ENCODE results near the gene IFRD1. TPM values are rescaled to one million over a fixed set of nuclear protein-coding genes. Genes with fewer than 3 reads are reported as not detected.

The IFRD1 gene
- total RNA-seq = 90.5 and 107 TPM in 2 replicates

- no peak for TF ChIP-seq CTCF (IDR thresholded peaks at IDR 0.05; ENCODE audit: extremely low read depth, low read depth, low read length)
- Histone ChIP-seq H3K4me3 (ENCODE audit: insufficient read depth, low read length) (peak within 1 kb of the TSS; percentile 97), H3K4me2 (ENCODE audit: insufficient read depth, low read length) (peak within 1 kb of the TSS; percentile 90), H3K27ac (ENCODE audit: low read depth, low read length) (peak within 1 kb of the TSS; percentile 98), H4K20me1 (ENCODE audit: insufficient read depth, low read length) (peaks cover 36% of the 10 kb centered on the region), H3K27me3 (ENCODE audit: insufficient read depth, low read length) (no peaks in the 10 kb centered on the region), H3K4me1 (ENCODE audit: insufficient read depth, low read length) (peaks cover 35% of the 10 kb centered on the region), H3K36me3 (ENCODE audit: insufficient read depth, low read length) (no peaks in the 10 kb centered on the region), H2AFZ (ENCODE audit: low read length) (peak within 1 kb of the TSS; percentile 95), H3K79me2 (ENCODE audit: insufficient read depth, low read length) (peaks cover 48% of the 10 kb centered on the region), H3K9me3 (ENCODE audit: low read depth, low read length) (no peaks in the 10 kb centered on the region)
- DNase-seq (ENCODE audit: insufficient read length, low spot score, missing footprints) = peak; percentile 95
Measured at GRCh38 chr7:112449902-112450806, at the start of gene IFRD1. Gene IFRD1 (plus strand): TSS chr7:112450460. CDS start chr7:112450689, 229 bp downstream.

- no peak for TF ChIP-seq CTCF (IDR thresholded peaks at IDR 0.05; ENCODE audit: extremely low read depth, low read depth, low read length)
- no peak overlapping the region for H3K4me3 ChIP-seq (ENCODE audit: insufficient read depth, low read length)
- peaks cover 11% of the 10 kb centered on the region for H3K27me3 ChIP-seq (ENCODE audit: insufficient read depth, low read length)
- no peak overlapping the region for H3K27ac ChIP-seq (ENCODE audit: low read depth, low read length)
- no peaks in the 10 kb centered on the region for H3K36me3 ChIP-seq (ENCODE audit: insufficient read depth, low read length)
- no peaks in the 10 kb centered on the region for H3K9me3 ChIP-seq (ENCODE audit: low read depth, low read length)
- no peak overlapping the region for H3K4me2 ChIP-seq (ENCODE audit: insufficient read depth, low read length)
- peaks cover 8% of the 10 kb centered on the region for H3K4me1 ChIP-seq (ENCODE audit: insufficient read depth, low read length)
- no peaks in the 10 kb centered on the region for H3K79me2 ChIP-seq (ENCODE audit: insufficient read depth, low read length)
- no peak for DNase-seq (ENCODE audit: insufficient read length, low spot score, missing footprints)
- no peaks in the 10 kb centered on the region for H4K20me1 ChIP-seq (ENCODE audit: insufficient read depth, low read length)
- no peak overlapping the region for H2AFZ ChIP-seq (ENCODE audit: low read length)
Measured at GRCh38 chr7:112404321-112404720, 45.9 kb upstream of the IFRD1 start.

GRCh38 chr7:112405286-112405685, 45.0 kb upstream of the IFRD1 start:
- Histone ChIP-seq H3K4me2 (ENCODE audit: insufficient read depth, low read length) (no peak overlapping the region), H3K4me1 (ENCODE audit: insufficient read depth, low read length) (peaks cover under 1% of the 10 kb centered on the region), H3K9me3 (ENCODE audit: low read depth, low read length) (no peaks in the 10 kb centered on the region), H3K79me2 (ENCODE audit: insufficient read depth, low read length) (no peaks in the 10 kb centered on the region), H3K27me3 (ENCODE audit: insufficient read depth, low read length) (peaks cover 14% of the 10 kb centered on the region), H2AFZ (ENCODE audit: low read length) (no peak overlapping the region), H3K4me3 (ENCODE audit: insufficient read depth, low read length) (no peak overlapping the region), H3K36me3 (ENCODE audit: insufficient read depth, low read length) (no peaks in the 10 kb centered on the region), H3K27ac (ENCODE audit: low read depth, low read length) (no peak overlapping the region), H4K20me1 (ENCODE audit: insufficient read depth, low read length) (no peaks in the 10 kb centered on the region)
- no peak for TF ChIP-seq CTCF (IDR thresholded peaks at IDR 0.05; ENCODE audit: extremely low read depth, low read depth, low read length)
- no peak for DNase-seq (ENCODE audit: insufficient read length, low spot score, missing footprints)

GRCh38 chr7:112407261-112407660, 43.0 kb upstream of the IFRD1 start:
- H3K4me3 ChIP-seq (ENCODE audit: insufficient read depth, low read length) = no peak overlapping the region
- H3K27me3 ChIP-seq (ENCODE audit: insufficient read depth, low read length) = peaks cover 14% of the 10 kb centered on the region
- H3K36me3 ChIP-seq (ENCODE audit: insufficient read depth, low read length) = no peaks in the 10 kb centered on the region
- no peaks in the 10 kb centered on the region for H3K4me1 ChIP-seq (ENCODE audit: insufficient read depth, low read length)
- no peak overlapping the region for H3K27ac ChIP-seq (ENCODE audit: low read depth, low read length)
- H3K9me3 ChIP-seq (ENCODE audit: low read depth, low read length) = no peaks in the 10 kb centered on the region
- no peak for DNase-seq (ENCODE audit: insufficient read length, low spot score, missing footprints)
- no peak overlapping the region for H3K4me2 ChIP-seq (ENCODE audit: insufficient read depth, low read length)
- no peaks in the 10 kb centered on the region for H3K79me2 ChIP-seq (ENCODE audit: insufficient read depth, low read length)
- TF ChIP-seq CTCF (IDR thresholded peaks at IDR 0.05; ENCODE audit: extremely low read depth, low read depth, low read length) = no peak
- no peak overlapping the region for H2AFZ ChIP-seq (ENCODE audit: low read length)
- H4K20me1 ChIP-seq (ENCODE audit: insufficient read depth, low read length) = no peaks in the 10 kb centered on the region
